HG02852 (cell line): ENCODE measurements around the gene PRKN.

Experiments
- ATAC-seq: cut with Tn5 transposase; IDR thresholded peaks from one replicate; pipeline ENCODE4 v1.9.1; 2021; ENCODE audit warnings: mild to moderate bottlenecking, moderate library complexity; ENCODE audit not compliant: unreplicated experiment

The PRKN gene

DNA sequence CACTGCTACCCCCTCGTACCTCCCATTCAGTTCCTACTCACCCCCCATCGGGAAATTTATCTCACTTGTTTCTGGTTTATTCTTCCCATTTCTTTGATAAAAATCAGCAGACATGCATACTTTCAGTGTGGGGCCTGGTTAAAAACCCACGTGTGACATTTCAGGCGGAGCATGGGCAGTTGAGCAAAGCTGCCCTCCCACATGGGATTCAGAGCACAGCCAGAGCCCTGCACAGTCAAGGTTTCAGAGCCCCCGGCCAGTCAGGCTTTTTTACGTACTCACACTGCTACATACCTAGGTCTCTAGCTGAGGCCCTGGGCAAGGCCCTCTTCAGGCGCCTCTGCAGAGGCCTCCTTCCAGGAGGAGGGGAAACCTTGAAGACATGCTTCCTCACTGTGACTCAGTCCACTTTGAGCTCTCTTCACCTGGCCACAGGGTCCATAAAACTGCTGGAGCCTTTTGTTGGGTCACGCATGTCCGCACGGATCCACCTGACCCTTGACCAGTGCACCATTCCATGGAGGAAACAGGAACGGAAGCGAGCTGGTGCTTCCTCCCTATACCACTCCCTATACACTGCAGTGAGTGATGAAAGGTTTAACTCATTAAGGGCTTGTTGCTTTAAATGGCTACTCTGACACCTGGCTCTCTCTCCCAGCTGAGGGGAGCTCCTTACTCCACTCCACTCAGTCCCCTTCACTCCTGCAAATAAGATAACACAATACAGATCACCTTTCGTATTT, 713.3 kb downstream of the PRKN start:
- no peak for ATAC-seq

DNA sequence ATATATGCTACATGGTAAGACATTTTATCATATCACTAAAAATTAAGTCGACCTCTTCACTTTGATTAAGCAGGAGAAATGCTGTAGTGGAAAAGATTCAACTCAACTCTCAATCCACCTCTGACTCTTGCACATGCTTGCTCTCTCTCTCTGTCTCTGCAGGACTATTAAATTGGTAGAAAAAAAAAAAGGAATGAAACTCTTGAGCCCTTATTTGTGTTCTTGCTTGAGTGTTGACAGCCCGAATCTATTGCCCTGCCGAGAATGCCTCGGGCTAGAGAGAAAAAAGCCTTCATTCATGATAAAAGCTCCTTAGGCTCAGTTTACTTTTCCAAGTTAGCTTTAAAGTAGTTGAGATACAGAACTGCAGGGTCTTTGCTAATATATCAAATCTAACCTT, 722.2 kb downstream of the PRKN start:
- no peak for ATAC-seq

DNA sequence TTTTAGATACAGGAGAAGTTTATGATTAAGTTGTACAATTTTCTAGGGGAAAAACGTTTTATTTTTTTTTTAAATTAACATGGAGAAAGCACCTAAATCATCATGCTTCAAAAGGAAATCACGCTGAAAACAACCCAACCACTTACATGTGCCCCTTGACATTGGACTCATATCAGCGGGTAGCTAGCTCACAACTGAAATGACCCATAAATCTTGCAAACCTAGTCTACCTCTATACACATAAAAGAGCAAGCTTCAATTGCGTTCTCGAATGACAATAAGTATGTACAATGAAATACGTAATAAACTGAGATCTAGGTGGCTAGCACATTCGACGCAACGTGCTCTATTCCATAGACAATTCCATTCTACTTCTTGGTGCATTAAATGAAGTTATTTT, 730.8 kb downstream of the PRKN start:
- no peak for ATAC-seq

DNA sequence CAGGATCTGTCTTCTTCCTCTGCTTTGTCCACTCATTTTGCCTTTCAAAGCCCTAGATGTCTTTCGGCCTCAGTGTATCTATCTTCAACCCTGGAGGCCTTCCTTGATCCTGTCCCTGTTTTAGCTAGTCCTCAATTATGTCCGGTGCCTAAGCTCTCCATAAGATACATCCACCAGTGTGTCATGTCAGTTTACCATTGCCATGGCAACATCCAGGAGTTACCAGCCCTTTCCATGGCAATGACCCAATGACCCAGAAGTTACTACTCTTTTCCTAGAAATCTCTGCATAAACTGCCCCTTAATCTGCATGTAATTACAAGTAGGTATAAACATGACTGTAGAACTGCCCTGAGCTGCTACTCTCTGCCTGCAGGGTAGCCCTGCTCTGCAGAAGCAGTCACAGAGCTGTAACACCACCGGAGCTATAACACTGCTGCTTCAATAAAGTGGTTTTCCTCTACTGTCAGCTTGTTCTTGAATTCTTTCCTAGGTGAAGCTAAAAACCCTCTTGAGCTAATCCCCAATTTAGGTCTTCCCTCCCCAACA, 741.6 kb downstream of the PRKN start:
- no peak for ATAC-seq

DNA sequence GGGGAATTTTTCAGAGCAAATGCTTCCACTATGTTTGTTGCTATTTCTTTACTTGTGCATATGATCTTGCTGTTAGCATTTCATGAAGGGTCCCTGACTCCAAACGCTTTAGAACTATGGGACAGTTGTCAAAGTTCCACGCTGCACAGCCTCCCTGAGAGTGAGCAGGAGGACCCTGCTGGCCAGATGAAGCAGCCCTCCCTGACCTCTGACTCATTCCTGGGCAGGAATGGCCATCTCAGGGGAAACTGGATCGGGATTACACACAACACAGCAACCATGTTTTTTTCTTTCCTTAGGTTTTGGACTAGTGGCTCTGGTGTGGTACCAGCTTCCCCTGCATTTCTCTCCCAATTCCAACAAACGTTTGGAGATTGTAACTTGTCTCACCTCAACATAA, 742.9 kb downstream of the PRKN start:
- ATAC-seq: no peak

DNA sequence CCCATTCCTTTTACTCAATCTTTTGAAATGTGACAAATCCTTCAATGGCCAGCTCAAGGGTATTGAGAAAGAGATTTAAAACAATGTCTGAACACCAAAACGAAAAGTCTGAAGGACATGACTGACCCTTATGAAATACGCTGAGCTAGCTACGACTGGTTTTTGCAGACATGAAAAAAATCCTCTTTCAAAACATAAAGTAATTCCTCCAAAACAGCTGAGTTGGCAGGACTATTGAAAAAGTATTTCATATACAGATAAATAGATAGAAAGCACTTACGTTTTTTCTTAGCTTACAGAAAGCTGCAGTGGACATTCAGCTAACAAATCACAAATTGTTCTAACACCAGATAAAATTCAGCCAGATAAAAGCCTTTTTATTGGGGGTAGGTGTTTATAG, 751.0 kb downstream of the PRKN start:
- ATAC-seq: no peak

DNA sequence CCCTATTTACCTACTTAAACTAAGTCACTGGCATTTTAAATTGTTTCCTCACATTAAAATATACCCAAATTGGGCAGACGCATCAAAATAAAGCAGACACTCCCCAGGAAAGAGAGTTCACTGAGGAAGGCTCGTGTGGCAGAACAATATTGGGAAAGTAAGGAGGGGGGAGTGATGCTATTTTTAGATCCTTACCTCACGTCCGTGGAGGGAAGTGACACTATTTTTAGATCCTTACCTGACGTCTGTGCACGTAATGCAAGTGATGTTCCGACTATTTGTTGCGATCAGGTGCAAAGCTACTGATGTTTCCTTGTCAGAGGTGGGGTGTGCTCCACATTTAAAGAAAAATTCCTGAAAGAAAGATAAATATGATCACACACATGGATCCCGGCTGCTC, 754.5 kb downstream of the PRKN start:
- no peak for ATAC-seq

DNA sequence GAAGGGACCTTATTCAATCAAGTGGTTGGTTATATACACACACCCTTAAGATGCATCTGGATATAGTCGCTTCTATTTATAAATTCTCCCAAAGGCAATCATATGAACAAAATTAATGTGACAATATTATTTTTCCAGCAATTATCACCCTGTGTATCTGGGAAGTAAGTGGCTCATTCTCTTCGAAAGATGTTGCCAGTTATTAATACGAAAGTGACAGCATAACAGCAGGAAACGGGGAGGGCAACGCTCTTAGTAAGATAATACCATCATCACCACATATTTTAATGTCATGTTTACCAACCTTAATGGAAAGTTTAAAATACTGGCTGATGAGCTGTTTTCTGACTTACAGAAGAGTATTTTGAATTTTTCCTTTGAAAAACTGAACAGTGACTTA, 756.5 kb downstream of the PRKN start:
- ATAC-seq: no peak

DNA sequence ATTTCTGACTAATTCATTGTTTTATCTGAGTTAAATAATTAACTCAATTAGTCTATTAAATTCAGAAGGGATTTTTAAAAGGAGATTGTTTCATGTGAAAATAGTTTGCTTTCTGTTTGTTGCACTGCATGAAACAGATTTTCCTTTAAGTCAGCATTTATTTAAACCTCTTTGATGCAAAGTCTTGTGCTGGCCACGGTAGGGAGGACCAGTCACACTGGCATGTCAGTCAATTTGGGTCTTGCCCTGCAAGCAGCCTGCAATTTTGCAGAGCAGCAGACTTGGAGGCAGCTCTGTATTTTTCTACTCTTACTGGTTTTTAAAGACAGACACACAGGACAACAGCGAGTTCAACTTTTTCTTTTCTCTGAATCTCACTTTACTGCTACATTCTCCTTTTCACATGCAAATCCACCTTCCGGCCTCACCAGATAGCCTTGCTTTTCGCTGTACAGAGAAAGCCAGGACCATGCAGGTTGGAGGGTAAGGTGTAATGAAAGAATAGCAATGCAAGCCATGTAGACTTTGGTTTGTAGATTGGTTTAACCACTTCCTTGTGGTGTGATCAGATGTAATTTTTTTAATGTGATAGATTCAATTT, 763.8 kb downstream of the PRKN start:
- no peak for ATAC-seq

DNA sequence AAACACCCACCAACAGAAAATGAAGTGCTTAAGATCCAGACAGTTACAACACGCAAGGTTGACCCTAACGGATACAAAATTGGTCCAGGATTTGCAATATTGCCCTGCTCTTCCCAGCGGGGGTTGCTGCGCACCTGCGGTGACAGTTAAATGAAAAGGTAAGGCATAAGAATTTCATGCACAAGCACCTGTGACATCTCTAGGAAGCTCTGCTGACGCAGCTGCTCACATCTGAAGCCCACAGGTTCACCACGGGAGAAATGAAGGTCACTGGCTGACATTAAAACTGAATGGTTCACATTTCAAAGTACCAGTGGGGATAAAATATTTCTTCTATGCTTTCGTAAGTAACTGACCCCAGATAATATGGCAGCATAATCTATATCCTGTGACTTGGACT, 764.4 kb downstream of the PRKN start:
- ATAC-seq: no peak

DNA sequence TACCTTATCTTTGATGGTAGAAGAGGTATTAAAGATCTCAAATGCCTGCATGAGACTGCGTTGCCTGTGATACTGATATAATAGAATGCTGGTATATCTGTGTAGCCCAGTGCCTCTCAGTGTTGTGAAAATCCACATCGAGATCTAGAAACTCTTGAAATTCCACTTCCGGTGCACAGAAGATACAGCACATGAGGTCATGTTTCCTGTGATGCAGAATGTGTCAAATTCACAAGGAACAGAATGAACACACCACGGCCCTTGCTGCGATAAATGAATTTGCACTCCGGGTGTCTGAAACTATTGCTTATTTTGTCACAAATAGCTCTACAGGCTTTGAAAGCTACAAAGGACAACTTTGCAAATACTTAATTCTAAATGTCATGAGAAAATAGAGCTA, 765.8 kb downstream of the PRKN start:
- no peak for ATAC-seq

DNA sequence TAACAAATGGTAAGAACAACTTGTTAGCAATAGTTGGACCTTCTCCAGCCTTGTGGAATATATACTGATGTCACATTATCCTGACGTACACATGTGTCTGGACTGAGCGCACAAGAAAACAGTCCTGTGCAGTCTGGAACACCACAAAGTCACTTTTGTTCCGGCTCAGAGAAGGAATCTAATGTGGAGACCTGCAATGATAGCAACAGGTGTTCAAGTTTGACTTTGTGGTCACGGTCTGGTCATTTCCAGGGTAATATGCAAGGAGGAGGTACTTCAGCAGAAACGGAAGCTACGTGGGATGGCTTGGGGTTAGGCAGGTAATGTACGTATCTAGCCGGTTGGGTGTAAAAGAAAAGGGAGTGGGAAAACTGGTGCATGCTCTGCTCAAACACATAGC, 766.5 kb downstream of the PRKN start:
- ATAC-seq: no peak

DNA sequence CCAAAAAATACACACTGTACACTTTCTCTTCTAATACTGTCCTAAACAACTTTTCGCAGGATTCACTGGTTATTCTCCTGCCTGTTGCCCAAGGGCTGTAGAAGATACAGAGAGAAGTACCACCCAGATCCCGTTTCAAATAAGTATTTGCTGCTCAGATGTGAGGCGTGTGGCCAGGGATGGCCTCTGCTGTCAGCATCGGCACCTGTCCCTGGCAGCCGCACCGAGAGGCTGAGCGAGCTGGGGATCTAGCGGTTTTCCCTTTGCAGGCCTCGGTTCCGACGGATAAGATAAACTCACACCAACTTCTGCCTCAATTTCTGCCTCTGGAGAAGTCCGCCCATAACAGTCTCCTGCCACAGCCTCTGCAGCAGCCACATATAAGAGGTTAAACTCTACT, 768.5 kb downstream of the PRKN start:
- no peak for ATAC-seq

DNA sequence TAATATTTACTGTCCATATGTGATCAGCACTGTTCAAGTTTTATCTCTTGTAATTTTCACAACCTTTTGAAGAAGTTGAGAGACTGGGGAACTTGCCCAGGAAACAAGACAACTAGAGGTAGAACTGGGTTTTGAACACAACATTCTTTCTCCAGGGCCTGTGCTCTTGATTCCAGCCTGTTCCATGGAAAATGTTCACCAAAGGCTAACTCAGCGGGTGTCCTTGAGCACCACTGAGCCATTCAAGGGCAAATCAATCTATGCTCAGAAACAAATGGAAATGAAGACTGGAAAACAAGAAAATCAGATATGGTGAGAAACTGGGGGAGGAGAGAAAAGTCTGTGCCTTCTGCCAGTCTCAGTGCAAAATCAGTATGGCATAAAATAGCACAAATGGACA, 771.5 kb downstream of the PRKN start:
- ATAC-seq: no peak

DNA sequence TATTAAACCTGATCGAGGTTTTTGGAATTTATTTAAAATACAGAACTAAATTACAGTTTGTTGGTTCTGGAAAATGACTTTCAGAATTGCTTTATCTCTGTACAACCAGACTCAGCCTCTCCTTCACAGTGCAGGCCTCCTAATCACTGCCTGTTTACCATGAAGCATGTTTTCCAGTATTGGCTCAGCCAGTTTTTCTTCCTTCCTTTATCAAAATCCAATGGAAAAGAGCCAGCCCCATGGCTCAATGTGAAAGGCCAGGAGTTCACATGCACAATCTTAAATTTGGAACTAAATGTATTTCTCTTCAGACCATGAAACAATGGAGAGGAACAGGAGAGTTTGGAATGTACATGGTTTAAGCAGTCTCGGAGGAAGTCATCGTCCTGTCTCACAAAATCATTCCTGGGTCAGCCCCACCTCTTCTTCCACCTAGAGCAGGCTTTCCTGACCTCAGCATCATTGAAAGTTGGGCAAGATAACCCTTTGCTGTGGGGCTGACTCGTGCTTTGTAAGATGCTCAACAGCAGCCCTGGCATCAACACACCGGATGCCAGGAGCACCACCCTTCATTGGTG, 772.8 kb downstream of the PRKN start:
- no peak for ATAC-seq

DNA sequence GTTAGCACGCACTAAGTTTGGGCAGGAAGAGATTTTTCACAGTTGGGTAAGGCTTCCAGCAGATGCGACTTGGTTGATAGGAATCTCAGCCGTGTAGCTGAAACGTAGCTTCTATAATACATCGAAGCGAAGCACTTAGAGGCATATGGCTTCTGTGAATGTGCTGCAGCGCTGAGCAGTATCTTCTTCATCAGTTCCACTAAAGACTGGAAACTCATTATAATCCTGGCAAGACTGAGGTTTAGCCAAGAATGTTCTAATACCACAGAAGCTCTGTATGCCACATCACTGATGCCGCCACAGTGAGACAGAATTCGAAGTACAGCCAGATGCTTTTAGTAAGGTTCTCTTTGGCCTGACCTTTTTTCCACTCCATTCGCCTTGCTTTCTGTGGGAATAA, 773.5 kb downstream of the PRKN start:
- ATAC-seq: no peak

DNA sequence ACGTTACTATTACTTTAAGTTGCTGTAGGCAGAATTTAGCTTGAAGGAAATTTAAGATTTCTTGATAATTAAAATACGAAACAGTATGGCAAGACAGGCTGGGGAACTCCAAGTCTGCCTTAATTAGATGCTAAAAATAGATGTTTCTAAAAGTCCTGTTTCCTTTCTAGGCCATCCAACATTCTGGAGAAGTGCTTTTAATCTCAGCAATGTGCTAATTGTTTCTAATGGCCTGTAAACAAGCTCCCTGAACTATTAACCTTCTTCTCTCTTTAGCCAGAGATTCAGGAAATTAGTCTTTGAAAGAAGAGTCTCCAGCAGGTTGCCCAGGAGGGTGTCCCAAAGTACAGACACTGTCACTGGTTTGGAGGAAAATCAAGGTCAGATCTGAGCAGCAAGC, 776.4 kb downstream of the PRKN start:
- no peak for ATAC-seq

DNA sequence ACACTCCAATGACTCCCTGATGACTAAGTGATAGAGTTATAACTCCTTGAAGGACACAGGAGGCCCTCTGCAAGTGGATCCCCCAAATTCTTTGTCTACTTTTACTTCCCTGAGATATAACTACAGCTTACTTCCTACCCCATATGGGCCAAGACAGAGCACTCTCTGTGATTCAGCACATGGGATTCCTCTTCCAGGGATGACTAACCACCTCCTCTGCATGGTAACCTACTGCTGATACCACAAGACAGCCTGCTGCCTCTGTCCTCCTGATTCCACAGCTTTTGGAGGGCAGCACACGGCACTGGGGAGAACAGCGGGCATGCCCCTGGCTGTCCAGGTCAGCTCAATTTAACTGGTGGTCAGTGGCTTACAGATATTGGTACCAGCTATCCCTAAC, 778.0 kb downstream of the PRKN start:
- ATAC-seq: no peak

DNA sequence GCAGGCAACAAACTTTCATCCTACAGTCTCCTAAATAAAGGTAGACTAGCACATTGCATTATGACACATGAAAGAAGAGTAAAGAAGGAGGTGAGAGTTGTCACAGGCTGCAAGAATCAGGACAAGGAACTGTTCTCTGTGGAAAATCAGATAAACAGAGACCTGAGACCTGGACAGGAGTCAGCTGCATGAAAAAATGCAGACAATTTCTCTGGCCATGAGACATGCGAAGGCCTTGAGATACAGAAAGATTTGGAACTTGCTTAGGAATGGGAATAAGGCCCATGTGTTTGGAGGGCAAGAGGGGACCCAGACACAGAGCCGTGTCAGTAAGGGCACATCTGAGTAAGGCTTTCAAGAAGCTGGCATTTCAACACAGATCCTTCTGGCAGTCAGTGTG, 779.1 kb downstream of the PRKN start:
- ATAC-seq: no peak

DNA sequence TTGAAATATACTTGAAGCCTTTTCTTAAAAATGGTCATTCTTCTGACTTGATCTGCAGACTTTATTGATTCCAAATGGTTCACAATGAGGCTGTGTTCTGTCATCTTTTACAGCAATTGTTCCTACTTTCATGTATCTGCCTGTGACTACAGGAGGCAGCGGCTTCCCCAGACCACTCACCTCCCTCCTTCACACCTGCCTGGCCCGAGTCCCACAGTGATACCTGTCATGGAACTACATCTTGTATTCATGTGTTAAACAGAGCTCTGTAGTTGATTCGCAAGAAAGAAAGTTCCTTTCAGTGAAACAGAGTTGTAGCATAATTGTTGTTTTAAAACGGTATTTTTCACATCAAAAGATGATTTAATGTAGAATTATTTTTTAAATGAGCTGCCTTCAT, 780.2 kb downstream of the PRKN start:
- ATAC-seq: no peak

DNA sequence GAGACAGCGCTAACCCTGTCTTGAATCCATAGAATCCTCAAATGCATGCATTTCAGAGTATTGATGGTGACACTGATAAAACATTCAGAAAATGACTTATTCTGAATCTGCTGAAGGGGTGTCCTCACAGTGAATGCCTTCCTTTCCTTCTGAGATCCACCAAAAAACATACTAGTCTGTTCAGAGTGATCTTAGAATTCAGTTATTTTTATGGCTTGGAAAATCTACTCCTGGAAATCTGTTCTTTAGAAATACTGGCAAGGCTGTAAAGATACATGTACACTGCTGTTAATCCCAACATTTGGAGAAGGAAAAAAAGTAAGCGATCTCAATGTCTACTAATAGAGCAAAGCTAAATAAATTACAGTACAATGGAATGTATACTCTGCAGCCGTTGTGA, 781.1 kb downstream of the PRKN start:
- ATAC-seq: no peak

DNA sequence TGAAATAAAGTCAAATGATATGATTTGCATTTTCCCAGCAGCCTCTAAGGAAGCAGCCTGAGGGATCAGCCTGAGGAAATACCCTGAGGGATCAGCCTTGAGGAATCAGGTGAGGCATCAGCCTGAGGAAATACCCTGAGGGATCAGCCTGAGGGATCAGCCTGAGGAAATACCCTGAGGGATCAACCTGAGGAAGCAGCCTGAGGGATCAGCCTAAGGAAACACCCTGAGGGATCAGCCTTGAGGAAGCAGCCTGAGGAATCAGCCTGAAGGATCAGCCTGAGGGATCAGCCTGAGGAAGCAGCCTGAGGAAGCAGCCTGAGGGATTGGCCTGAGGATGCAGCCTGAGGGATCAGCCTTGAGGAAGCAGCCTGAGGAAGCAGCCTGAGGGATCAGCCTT, 784.0 kb downstream of the PRKN start:
- no peak for ATAC-seq
